ENCODE results near the gene ACAT2. TPM values are rescaled to one million over a fixed set of nuclear protein-coding genes. Genes with fewer than 3 reads are reported as not detected.
"Not testable (repeated sequence)": the region's sequence is repeated elsewhere in the genome, so short reads cannot be mapped to it uniquely, and the experiment has no call there.

Gene ACAT2
- total RNA-seq: 10 to 100 TPM in 3 of 4 donors, 1 to 10 TPM in 1; 8.2 to 19.8 (median 13.8) TPM

GRCh38 chr6:159761873-159762680 is at the start of gene ACAT2:
Gene ACAT2 (plus strand): TSS chr6:159762045. CDS start chr6:159762088, 43 bp downstream.
- no peaks in the 10 kb centered on the region for H3K27me3 ChIP-seq
- peaks cover 6 to 22% (median 19%) of the 10 kb centered on the region in 4 donors for H3K4me1 ChIP-seq
- H3K36me3 ChIP-seq: peaks cover 0 to 5% (median 2%) of the 10 kb centered on the region in 4 donors
- no peaks in the 10 kb centered on the region for H3K9me3 ChIP-seq
- peak in 3 of 5 experiments; percentile 22 to 50 (median 43) for TF ChIP-seq CTCF (IDR thresholded peaks at IDR 0.05)
- TF ChIP-seq EP300 (IDR thresholded peaks at IDR 0.05; ENCODE audit: low read depth): no peak
- peak; percentile 79 for TF ChIP-seq POLR2A (IDR thresholded peaks at IDR 0.05)
- peak; percentile 68 to 88 (median 78) for TF ChIP-seq POLR2AphosphoS5 (IDR thresholded peaks at IDR 0.05)
- in situ Hi-C loops (cut with MboI; ENCODE audit: low pct_ligation_motif_present in 1 of 4, low pct_unique_long_range_greater_than_20kb in 1 of 4, low sequenced_read_pairs in 3 of 4) (no loop called here), intact Hi-C loops (cut with DNase I; ENCODE audit: low total_unique reads) (no loop called here)
- H3K27ac ChIP-seq: peak within 1 kb of the TSS; percentile 97 to 100 (median 98)
- WGBS, 2 donors (ENCODE audit: low coverage in 1 of 2): 0% methylated on average over 48 of the region's 76 CpGs; no CpG with 5 or more reads in 1 of the 2 donors
- peak within 1 kb of the TSS; percentile 60 to 92 (median 78) for H3K4me3 ChIP-seq
- DNase-seq: peak; percentile 96

- H3K4me3 ChIP-seq; H3K36me3 ChIP-seq; intact Hi-C loops (cut with DNase I; ENCODE audit: low total_unique reads); in situ Hi-C loops (cut with MboI; ENCODE audit: low pct_ligation_motif_present in 1 of 4, low pct_unique_long_range_greater_than_20kb in 1 of 4, low sequenced_read_pairs in 3 of 4); H3K27me3 ChIP-seq; DNase-seq; H3K9me3 ChIP-seq; H3K27ac ChIP-seq: not testable (repeated sequence)
- peaks cover 15 to 30% (median 20%) of the 10 kb centered on the region in 4 donors for H3K4me1 ChIP-seq
- 76 to 81% methylated on average over 3 of the region's 3 CpGs for WGBS, 2 donors (ENCODE audit: low coverage in 1 of 2)
These were observed 49.5 kb upstream of the ACAT2 start for GRCh38 chr6:159712389-159712788.

- Histone ChIP-seq H3K27me3 (no peaks in the 10 kb centered on the region), H3K9me3 (no peaks in the 10 kb centered on the region), H3K27ac (peak overlapping the region in 3 of 4 donors; percentile 74 to 78 (median 75)), H3K4me1 (peaks cover 15 to 33% (median 20%) of the 10 kb centered on the region in 4 donors), H3K36me3 (no peaks in the 10 kb centered on the region), H3K4me3 (no peak overlapping the region)
- in situ Hi-C loops (cut with MboI; ENCODE audit: low pct_ligation_motif_present in 1 of 4, low pct_unique_long_range_greater_than_20kb in 1 of 4, low sequenced_read_pairs in 3 of 4) (no loop called here), intact Hi-C loops (cut with DNase I; ENCODE audit: low total_unique reads) (no loop called here)
- DNase-seq: no peak
- WGBS, 2 donors (ENCODE audit: low coverage in 1 of 2): 78 to 82% methylated on average over 6 to 7 of the region's 7 CpGs
- TF ChIP-seq POLR2A (IDR thresholded peaks at IDR 0.05): no peak
- TF ChIP-seq POLR2AphosphoS5 (IDR thresholded peaks at IDR 0.05): no peak
- no peak for TF ChIP-seq CTCF (IDR thresholded peaks at IDR 0.05)
- TF ChIP-seq EP300 (IDR thresholded peaks at IDR 0.05; ENCODE audit: low read depth): no peak
These were observed 47.9 kb upstream of the ACAT2 start for GRCh38 chr6:159713984-159714383.

GRCh38 chr6:159714404-159714803 is 47.4 kb upstream of the ACAT2 start:
- in situ Hi-C loops (cut with MboI; ENCODE audit: low pct_ligation_motif_present in 1 of 4, low pct_unique_long_range_greater_than_20kb in 1 of 4, low sequenced_read_pairs in 3 of 4): no loop called here

More at GRCh38 chr6:159714404-159714803, 47.4 kb upstream of the ACAT2 start:
- H3K4me3 ChIP-seq: no peak overlapping the region
- no peaks in the 10 kb centered on the region for H3K36me3 ChIP-seq
- H3K9me3 ChIP-seq: no peaks in the 10 kb centered on the region
- H3K27me3 ChIP-seq: no peaks in the 10 kb centered on the region
- peaks cover 15 to 33% (median 20%) of the 10 kb centered on the region in 4 donors for H3K4me1 ChIP-seq
- WGBS, 2 donors (ENCODE audit: low coverage in 1 of 2): 37 to 63% methylated on average over 5 of the region's 5 CpGs
- TF ChIP-seq POLR2AphosphoS5 (IDR thresholded peaks at IDR 0.05) (no peak), EP300 (IDR thresholded peaks at IDR 0.05; ENCODE audit: low read depth) (no peak), CTCF (IDR thresholded peaks at IDR 0.05) (no peak), POLR2A (IDR thresholded peaks at IDR 0.05) (no peak)
- no peak for DNase-seq
- intact Hi-C loops (cut with DNase I; ENCODE audit: low total_unique reads): no loop called here
- peak overlapping the region; percentile 74 to 78 (median 76) for H3K27ac ChIP-seq
